Upper lobe of left lung (tissue), 4 donors: ENCODE results near the gene PWP1.

Source experiments
- CTCF ChIP-seq, 6 experiments: fragments of 450-650 bp in 4 of 6; fragments of 200-600 bp in 2 of 6; sonication (generic) in 2 of 6; IDR thresholded peaks; one replicate each; pipeline ENCODE4 v1.5.1; 2016 to 2019; ENCODE audit warnings: antibody characterized with exemption in 6 of 6
- EP300 ChIP-seq, 4 donors: sonication (generic); formaldehyde crosslinking; IDR thresholded peaks; one replicate each; pipeline ENCODE4 v1.5.1; 2017; ENCODE audit warnings: antibody characterized with exemption in 4 of 4, control low read depth in 2 of 4
- POLR2A ChIP-seq, 4 donors: fragments of 450-650 bp; IDR thresholded peaks; one replicate each; pipeline ENCODE4 v1.5.1; 2016 to 2017; ENCODE audit warnings: antibody characterized with exemption in 4 of 4, mild to moderate bottlenecking in 2 of 4
- POLR2AphosphoS5 ChIP-seq, 2 donors: sonication (generic); formaldehyde crosslinking; IDR thresholded peaks; one replicate each; pipeline ENCODE4 v1.5.1; 2017; ENCODE audit warnings: antibody characterized with exemption in 2 of 2

GRCh38 chr12:107715780-107716179 is 30.2 kb downstream of the PWP1 start:
- no peak for TF ChIP-seq CTCF (IDR thresholded peaks at IDR 0.05)
- TF ChIP-seq POLR2AphosphoS5 (IDR thresholded peaks at IDR 0.05): no peak
- TF ChIP-seq POLR2A (IDR thresholded peaks at IDR 0.05): no peak
- TF ChIP-seq EP300 (IDR thresholded peaks at IDR 0.05): no peak
